ENCODE results near the gene RUFY4. TPM values are rescaled to one million over a fixed set of nuclear protein-coding genes. Genes with fewer than 3 reads are reported as not detected.
"Not testable (repeated sequence)": the region's sequence is repeated elsewhere in the genome, so short reads cannot be mapped to it uniquely, and the experiment has no call there.

The RUFY4 gene
- total RNA-seq, 4 donors from 2014 or later: 0.07 TPM; not detected in 3

DNA sequence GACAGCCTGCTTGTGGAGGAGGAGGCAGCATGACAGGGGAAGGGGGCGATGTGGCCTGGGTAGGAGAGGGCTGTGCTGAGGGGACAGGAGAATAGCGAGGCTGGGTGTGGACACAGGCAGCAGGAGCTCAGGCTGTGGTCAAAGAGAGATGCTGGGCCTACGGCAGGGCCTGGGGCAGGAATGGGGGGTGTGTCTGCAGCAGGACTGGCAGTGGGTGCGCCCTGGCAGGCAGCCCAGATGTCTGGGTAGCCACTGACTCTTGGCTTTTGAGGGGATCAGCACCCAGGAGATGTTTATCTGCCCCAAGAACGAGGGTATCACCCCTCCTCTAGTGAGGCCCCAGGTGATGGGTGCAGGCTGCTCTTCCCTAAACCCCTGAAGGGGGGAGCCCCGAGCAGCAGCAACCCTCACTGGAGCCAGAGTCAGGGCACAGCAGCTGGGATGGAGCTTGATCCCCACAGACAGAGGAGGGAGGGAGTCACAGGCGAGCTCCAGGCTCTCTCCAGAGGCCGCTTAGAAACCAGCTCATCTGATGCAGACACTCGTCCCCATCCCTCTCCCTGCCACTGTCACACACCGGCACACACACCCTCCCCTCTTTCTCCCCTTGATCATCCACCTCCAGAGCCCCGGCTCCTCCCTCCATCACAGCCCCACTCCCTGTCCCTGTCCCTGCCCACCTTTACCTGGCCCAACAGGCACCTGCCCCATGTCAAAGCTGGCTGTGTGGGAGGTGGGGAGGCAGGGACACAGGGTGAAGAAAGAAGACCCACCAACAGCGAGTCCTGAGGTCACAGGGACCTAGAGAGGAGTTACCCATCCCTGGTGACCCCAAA is 36.5 kb upstream of the RUFY4 start:
- Histone ChIP-seq H3K9me3 (no peaks in the 10 kb centered on the region), H3K4me1 (peaks cover 0 to 5% of the 10 kb centered on the region in 2 donors), H3K27ac (no peak overlapping the region), H3K4me3 (no peak overlapping the region), H3K36me3 (no peaks in the 10 kb centered on the region), H3K27me3 (no peaks in the 10 kb centered on the region)
- intact Hi-C loops (cut with DNase I; ENCODE audit: low total_unique reads): no loop called here
- TF ChIP-seq, protein P1, sequence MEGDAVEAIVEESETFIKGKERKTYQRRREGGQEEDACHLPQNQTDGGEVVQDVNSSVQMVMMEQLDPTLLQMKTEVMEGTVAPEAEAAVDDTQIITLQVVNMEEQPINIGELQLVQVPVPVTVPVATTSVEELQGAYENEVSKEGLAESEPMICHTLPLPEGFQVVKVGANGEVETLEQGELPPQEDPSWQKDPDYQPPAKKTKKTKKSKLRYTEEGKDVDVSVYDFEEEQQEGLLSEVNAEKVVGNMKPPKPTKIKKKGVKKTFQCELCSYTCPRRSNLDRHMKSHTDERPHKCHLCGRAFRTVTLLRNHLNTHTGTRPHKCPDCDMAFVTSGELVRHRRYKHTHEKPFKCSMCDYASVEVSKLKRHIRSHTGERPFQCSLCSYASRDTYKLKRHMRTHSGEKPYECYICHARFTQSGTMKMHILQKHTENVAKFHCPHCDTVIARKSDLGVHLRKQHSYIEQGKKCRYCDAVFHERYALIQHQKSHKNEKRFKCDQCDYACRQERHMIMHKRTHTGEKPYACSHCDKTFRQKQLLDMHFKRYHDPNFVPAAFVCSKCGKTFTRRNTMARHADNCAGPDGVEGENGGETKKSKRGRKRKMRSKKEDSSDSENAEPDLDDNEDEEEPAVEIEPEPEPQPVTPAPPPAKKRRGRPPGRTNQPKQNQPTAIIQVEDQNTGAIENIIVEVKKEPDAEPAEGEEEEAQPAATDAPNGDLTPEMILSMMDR (IDR thresholded peaks at IDR 0.05): no peak
- no peak for TF ChIP-seq POLR2A (IDR thresholded peaks at IDR 0.05)
- DNase-seq: peak in 1 of 2 donors; percentile 15

DNA sequence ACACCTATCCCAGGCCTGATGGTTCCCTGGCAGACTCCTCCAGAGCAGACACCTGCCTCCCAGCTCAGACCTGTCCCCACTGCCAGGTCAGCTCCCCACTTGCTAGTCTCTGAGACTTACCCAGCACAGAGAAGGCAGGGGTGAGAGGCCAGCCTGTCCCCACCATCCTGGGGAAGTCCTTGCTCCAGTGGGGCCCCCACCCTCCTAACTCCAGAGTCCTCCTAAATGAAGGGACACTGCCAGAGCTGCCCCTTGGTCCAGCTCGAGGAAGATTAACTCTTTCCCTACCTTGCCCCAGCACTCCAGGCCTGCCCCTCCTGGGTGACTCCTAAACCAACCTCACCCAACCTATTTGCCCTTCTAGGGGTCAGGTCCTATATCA is 35.9 kb upstream of the RUFY4 start:
- no peaks in the 10 kb centered on the region for H3K9me3 ChIP-seq
- intact Hi-C loops (cut with DNase I; ENCODE audit: low total_unique reads): no loop called here
- TF ChIP-seq, protein P1 (IDR thresholded peaks at IDR 0.05): no peak
- TF ChIP-seq POLR2A (IDR thresholded peaks at IDR 0.05): no peak
- no peaks in the 10 kb centered on the region for H3K36me3 ChIP-seq
- H3K27ac ChIP-seq: no peak overlapping the region
- peaks cover 0 to 5% of the 10 kb centered on the region in 2 donors for H3K4me1 ChIP-seq
- DNase-seq: no peak
- H3K27me3 ChIP-seq: no peaks in the 10 kb centered on the region
- no peak overlapping the region for H3K4me3 ChIP-seq

DNA sequence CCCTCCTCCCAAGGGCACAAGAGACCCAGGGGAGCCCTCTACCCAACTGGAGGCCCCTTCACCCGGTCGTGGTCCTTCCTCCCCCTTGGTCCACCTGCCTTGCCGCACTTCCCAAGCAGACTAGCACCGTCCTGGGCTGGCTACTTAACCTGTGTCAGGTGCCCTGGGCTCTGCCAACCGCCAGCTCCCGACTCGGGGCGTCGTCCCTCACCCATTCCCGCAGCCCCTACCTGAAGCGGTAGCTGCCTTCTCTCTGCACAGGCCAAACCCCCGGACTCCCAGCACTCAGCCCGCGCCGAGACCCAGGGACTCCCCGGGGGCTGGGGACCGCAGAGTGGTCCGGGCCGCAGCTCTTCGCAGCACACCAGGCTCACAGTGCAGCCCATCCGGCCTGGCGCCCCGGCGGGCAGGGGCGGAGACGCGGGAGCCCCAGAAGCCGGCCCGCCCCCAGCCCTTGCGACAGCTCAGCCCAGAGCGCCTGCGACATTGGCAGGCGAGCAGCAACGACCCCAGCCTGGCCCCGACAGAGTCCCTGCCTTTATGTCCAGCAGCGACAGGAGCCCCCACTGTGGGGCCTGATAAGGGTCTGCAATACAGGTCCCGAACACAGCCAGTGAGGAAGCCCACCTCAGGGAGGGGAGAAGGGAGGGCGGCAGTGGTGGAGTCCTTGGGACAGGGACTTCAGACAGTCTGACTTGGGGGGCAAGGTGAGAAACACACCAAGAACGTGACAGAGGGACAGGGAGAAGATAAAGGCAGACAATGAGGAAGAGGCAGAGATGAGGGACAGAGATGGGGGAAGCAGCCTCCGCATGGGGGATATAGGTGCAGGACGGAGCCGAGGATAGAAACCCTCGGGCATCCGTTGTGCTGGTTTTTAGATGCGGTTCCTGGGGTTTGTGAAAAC is 35.2 kb upstream of the RUFY4 start:
- Histone ChIP-seq H3K27ac (no peak overlapping the region), H3K4me1 (peaks cover 0 to 5% of the 10 kb centered on the region in 2 donors), H3K36me3 (no peaks in the 10 kb centered on the region), H3K4me3 (no peak overlapping the region), H3K9me3 (no peaks in the 10 kb centered on the region), H3K27me3 (no peaks in the 10 kb centered on the region)
- DNase-seq: no peak
- no peak for TF ChIP-seq POLR2A (IDR thresholded peaks at IDR 0.05)
- TF ChIP-seq, protein P1 (IDR thresholded peaks at IDR 0.05): no peak
- intact Hi-C loops (cut with DNase I; ENCODE audit: low total_unique reads): loop anchor here (2.0 kb wide), 1 partner anchor 249 kb away; no protein-coding TSS in a partner anchor

DNA sequence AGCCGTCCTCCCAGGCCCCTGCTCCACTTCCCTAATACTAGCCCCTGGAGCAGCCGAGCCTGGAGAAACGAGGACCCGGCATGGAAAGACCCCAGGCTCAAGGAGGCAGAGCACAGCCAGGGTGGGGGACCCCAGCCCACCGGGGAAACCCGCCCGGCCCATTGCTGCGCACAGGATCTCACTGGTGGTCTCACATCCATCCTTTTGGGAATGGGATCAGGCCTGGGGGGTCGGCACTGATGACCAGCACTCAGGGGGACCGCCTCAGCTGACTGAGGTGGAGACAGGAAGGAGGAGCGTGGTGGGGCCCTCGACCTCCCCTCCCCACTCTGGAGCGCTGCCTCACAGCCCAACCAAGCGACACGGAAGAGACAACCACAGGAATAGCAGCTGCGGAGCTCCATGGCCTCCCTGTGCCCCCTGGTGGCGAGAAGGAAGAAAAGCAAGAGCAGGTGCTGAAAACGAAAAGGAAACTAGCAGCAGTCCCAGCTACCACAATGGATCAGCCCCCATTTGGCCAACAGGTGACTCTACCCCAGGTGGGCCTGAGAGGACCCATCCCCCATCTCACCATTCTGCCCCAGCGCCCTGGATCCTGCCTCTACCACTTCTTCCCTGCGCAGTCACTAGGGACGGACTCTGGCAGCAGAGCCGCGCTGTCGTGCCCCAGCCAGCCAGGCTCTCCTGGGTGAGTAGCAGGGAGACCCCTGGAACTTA is 34.4 kb upstream of the RUFY4 start:
- H3K27me3 ChIP-seq, H3K4me1 ChIP-seq, H3K36me3 ChIP-seq, H3K4me3 ChIP-seq, H3K27ac ChIP-seq, H3K9me3 ChIP-seq: not testable (repeated sequence)
- TF ChIP-seq, protein P1 (IDR thresholded peaks at IDR 0.05): peak; percentile 10 to 74 (median 58)
- peak; percentile 61 to 68 for DNase-seq
- intact Hi-C loops (cut with DNase I; ENCODE audit: low total_unique reads): loop anchor here (2.0 kb wide), 1 partner anchor 250 kb away; no protein-coding TSS in a partner anchor
